Mesodermal cell (in vitro differentiated cells): ENCODE measurements around the gene EPB41L4A.
"Not testable (repeated sequence)": the region's sequence is repeated elsewhere in the genome, so short reads cannot be mapped to it uniquely, and the experiment has no call there.

Experiments used
- H3K27ac ChIP-seq: 2 replicates; pipeline ENCODE4 v1.7.0; 2013; ENCODE audit warnings: mild to moderate bottlenecking, low read depth, low read length, moderate library complexity; ENCODE audit not compliant: severe bottlenecking
- H3K36me3 ChIP-seq: 2 replicates; pipeline ENCODE4 v1.7.1; 2013; ENCODE audit warnings: mild to moderate bottlenecking, low read length, moderate library complexity; ENCODE audit not compliant: control insufficient read depth, insufficient read depth
- H3K4me1 ChIP-seq: one replicate; pipeline ENCODE4 v1.7.1; 2013; ENCODE audit warnings: mild to moderate bottlenecking, low read length; ENCODE audit not compliant: insufficient read depth, control insufficient read depth, poor library complexity, severe bottlenecking
- H3K4me3 ChIP-seq: 2 replicates; pipeline ENCODE4 v1.7.0; 2013; ENCODE audit warnings: low read length, control low read depth, mild to moderate bottlenecking; ENCODE audit not compliant: insufficient read depth, poor library complexity, severe bottlenecking; ENCODE audit errors: extremely low read depth
- H3K9me3 ChIP-seq: 2 replicates; pipeline ENCODE4 v1.7.1; 2013; ENCODE audit warnings: mild to moderate bottlenecking, low read length, moderate library complexity; ENCODE audit not compliant: control insufficient read depth
- WGBS, 2 experiments: methylation state at CpG; one replicate each; pipeline ENCODE4 v1.1.5; 2013; ENCODE audit warnings: missing lambda C conversion rate in 2 of 2; ENCODE audit not compliant: insufficient coverage in 2 of 2; 5-methylcytosine and 5-hydroxymethylcytosine counted together

EPB41L4A gene

GRCh38 chr5:112237456-112237855 is 181.6 kb downstream of the EPB41L4A start:
- WGBS, 2 experiments: 33 to 50% methylated on average over 1 of the region's 2 CpGs
- no peak overlapping the region for H3K4me3 ChIP-seq
- no peaks in the 10 kb centered on the region for H3K9me3 ChIP-seq
- no peaks in the 10 kb centered on the region for H3K36me3 ChIP-seq
- H3K4me1 ChIP-seq: no peaks in the 10 kb centered on the region
- no peak overlapping the region for H3K27ac ChIP-seq

GRCh38 chr5:112234000-112234399 is 185.1 kb downstream of the EPB41L4A start:
- WGBS, 2 experiments: no CpG with 5 or more reads among the region's 1 CpG
- Histone ChIP-seq H3K36me3 (no peaks in the 10 kb centered on the region), H3K9me3 (no peaks in the 10 kb centered on the region), H3K27ac (no peak overlapping the region), H3K4me1 (no peaks in the 10 kb centered on the region), H3K4me3 (no peak overlapping the region)

GRCh38 chr5:112232667-112233066 is 186.4 kb downstream of the EPB41L4A start:
- Histone ChIP-seq H3K4me3 (no peak overlapping the region), H3K36me3 (no peaks in the 10 kb centered on the region), H3K9me3 (no peaks in the 10 kb centered on the region), H3K27ac (no peak overlapping the region), H3K4me1 (no peaks in the 10 kb centered on the region)
- no CpG with 5 or more reads among the region's 1 CpG for WGBS, 2 experiments

- H3K36me3 ChIP-seq: no peaks in the 10 kb centered on the region
- no peaks in the 10 kb centered on the region for H3K4me1 ChIP-seq
- no peak overlapping the region for H3K4me3 ChIP-seq
- no peaks in the 10 kb centered on the region for H3K9me3 ChIP-seq
- WGBS, 2 experiments: 81 to 100% methylated on average over 2 to 3 of the region's 4 CpGs
- H3K27ac ChIP-seq: no peak overlapping the region
These were observed 188.5 kb downstream of the EPB41L4A start for GRCh38 chr5:112230606-112231005.

- no peaks in the 10 kb centered on the region for H3K4me1 ChIP-seq
- no peak overlapping the region for H3K27ac ChIP-seq
- H3K9me3 ChIP-seq: no peaks in the 10 kb centered on the region
- 74% methylated on average over 2 of the region's 2 CpGs; no CpG with 5 or more reads in 1 of the 2 experiments for WGBS, 2 experiments
- H3K4me3 ChIP-seq: no peak overlapping the region
- no peaks in the 10 kb centered on the region for H3K36me3 ChIP-seq
These were observed 190.4 kb downstream of the EPB41L4A start for GRCh38 chr5:112228667-112229066.

- H3K9me3 ChIP-seq: no peaks in the 10 kb centered on the region
- no peaks in the 10 kb centered on the region for H3K4me1 ChIP-seq
- H3K4me3 ChIP-seq: no peak overlapping the region
- H3K36me3 ChIP-seq: no peaks in the 10 kb centered on the region
- 92 to 94% methylated on average over 2 to 3 of the region's 4 CpGs for WGBS, 2 experiments
- H3K27ac ChIP-seq: no peak overlapping the region
These were observed 191.0 kb downstream of the EPB41L4A start for GRCh38 chr5:112227911-112228631.

GRCh38 chr5:112226215-112226614 is 192.9 kb downstream of the EPB41L4A start:
- H3K4me3 ChIP-seq: no peak overlapping the region
- H3K4me1 ChIP-seq: no peaks in the 10 kb centered on the region
- H3K27ac ChIP-seq: no peak overlapping the region
- WGBS, 2 experiments: 83% methylated on average over 1 to 3 of the region's 3 CpGs
- H3K9me3 ChIP-seq: no peaks in the 10 kb centered on the region
- H3K36me3 ChIP-seq: no peaks in the 10 kb centered on the region

GRCh38 chr5:112222997-112223396 is 196.1 kb downstream of the EPB41L4A start:
- 86 to 100% methylated on average over 2 to 4 of the region's 7 CpGs for WGBS, 2 experiments
- not testable (repeated sequence) for H3K36me3 ChIP-seq, H3K27ac ChIP-seq, H3K4me1 ChIP-seq, H3K4me3 ChIP-seq, H3K9me3 ChIP-seq

- no peaks in the 10 kb centered on the region for H3K36me3 ChIP-seq
- no peak overlapping the region for H3K27ac ChIP-seq
- no peak overlapping the region for H3K4me3 ChIP-seq
- H3K4me1 ChIP-seq: no peaks in the 10 kb centered on the region
- WGBS, 2 experiments: 76 to 92% methylated on average over 2 of the region's 2 CpGs
- H3K9me3 ChIP-seq: no peaks in the 10 kb centered on the region
These were observed 197.9 kb downstream of the EPB41L4A start for GRCh38 chr5:112221128-112221527.

- 92 to 100% methylated on average over 1 to 2 of the region's 6 CpGs for WGBS, 2 experiments
- no peak overlapping the region for H3K27ac ChIP-seq
These were observed 200.1 kb downstream of the EPB41L4A start for GRCh38 chr5:112219000-112219399.

GRCh38 chr5:112217843-112218579 is 201.1 kb downstream of the EPB41L4A start:
- 50% methylated on average over 1 of the region's 5 CpGs; no CpG with 5 or more reads in 1 of the 2 experiments for WGBS, 2 experiments
- no peaks in the 10 kb centered on the region for H3K4me1 ChIP-seq
- H3K4me3 ChIP-seq: no peak overlapping the region
- no peak overlapping the region for H3K27ac ChIP-seq
- no peaks in the 10 kb centered on the region for H3K9me3 ChIP-seq
- H3K36me3 ChIP-seq: no peaks in the 10 kb centered on the region

More at GRCh38 chr5:112219000-112219399, 200.1 kb downstream of the EPB41L4A start:
- H3K4me1 ChIP-seq: no peaks in the 10 kb centered on the region
- H3K9me3 ChIP-seq: no peaks in the 10 kb centered on the region
- H3K4me3 ChIP-seq: no peak overlapping the region
- no peaks in the 10 kb centered on the region for H3K36me3 ChIP-seq
